NOMO-1 treated with DMSO at 0.1 percent for 48 hours (cell line): Measurements from ENCODE around the gene TAT.
"Not testable (repeated sequence)": the region's sequence is repeated elsewhere in the genome, so short reads cannot be mapped to it uniquely, and the experiment has no call there.

ENCODE experiments used
- DNase-seq: peaks from one replicate; lab custom pipeline; 2025; ENCODE audit not compliant: unreplicated experiment; lab: John Stamatoyannopoulos, UW

Gene TAT

DNA sequence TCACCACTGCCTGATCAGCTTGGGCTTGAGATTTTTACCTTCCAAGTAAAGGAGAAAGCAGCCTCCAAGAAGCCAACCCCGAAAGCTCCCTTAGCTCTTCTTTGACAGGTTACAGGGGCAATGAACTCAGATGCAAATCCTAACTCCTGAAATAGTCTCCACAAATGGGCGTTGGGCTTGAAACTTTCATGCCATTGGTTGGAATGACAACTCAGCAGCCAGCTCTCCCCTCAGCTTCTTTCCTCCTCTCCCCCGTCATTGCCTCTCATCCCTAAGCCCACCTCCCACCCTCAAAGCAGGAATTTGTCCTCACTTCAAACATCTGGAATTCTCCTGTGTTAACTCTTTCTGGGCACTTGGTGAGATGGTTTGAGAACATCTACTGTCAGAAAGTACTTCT is at the start of gene TAT:
TSS of gene TAT (minus strand) at position 122 of the 400 bp plus-strand sequence. CDS start 677 bp downstream, outside the sequence.
- DNase-seq = no peak

DNA sequence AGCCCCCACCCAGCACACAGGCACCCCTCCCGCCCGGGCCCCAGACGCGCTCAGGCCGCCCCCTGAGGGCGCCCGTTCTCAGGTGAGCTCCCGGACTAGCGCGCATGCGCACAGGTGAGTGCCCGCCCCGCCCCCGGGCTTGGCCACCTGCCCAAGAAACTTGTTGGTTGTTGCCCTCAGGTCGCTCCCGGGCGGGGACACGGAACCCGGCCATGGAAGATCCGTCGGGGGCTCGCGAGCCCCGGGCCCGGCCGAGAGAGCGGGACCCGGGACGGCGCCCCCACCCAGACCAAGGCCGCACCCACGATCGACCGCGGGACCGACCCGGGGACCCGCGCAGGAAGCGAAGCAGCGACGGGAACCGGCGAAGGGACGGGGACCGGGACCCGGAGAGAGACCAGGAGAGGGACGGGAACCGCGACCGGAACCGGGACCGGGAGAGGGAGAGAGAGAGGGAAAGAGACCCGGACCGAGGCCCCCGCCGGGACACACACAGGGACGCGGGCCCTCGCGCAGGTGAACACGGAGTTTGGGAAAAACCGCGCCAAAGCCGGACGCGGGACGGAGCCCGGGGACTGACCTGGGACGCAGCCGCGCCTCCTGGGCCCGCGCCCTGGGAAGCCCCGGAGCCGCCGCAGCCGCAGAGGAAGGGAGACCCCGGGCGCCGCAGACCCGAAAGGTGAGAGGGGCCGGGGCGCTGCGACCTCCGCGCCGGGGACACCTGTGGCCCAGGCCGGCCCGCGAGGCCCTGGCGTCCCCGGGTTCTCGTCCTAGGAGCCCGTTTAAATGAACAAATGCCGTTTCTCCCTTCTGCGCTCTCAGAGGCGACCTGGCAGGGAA is 49.3 kb upstream of the TAT start, which contains the start of gene MARVELD3:
TSS of gene MARVELD3 (plus strand) at position 167 of the 840 bp plus-strand sequence. CDS start at position 213, 46 bp downstream.
- no peak for DNase-seq

DNA sequence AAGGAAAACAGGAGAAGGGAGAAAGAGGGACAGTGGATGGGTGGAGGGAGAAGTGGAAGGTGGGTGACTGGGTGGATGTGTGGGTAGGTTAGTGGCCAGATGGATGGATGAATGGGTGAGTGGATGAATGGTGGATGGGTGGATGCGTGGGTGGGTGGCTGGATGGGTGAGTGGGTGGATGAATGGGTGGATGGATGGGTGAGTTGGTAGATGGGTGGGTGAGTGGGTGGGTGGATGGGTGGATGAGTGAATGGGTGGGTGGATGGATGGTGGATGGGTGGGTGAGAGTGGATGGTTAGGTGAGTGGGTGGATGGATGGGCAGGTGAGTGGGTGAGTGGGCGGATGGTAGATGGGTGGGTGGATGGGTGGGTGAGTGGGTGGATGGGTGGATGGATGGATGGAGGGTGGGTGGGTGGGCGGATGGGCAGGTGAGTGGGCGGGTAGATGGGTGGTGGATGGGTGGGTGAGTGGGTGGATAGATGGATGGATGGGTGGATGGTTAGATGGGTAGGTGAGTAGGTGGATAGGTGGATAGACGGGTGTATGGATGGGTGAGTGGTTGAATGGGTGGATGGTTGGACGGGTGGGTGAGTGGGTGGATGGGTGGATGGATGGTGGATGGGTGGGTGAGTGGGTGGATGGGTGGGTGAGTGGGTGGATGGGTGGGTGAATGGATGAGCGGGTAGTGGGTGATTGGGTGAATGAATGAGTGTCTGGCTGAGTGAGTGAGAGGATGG is 48.4 kb upstream of the TAT start:
- no peak for DNase-seq

DNA sequence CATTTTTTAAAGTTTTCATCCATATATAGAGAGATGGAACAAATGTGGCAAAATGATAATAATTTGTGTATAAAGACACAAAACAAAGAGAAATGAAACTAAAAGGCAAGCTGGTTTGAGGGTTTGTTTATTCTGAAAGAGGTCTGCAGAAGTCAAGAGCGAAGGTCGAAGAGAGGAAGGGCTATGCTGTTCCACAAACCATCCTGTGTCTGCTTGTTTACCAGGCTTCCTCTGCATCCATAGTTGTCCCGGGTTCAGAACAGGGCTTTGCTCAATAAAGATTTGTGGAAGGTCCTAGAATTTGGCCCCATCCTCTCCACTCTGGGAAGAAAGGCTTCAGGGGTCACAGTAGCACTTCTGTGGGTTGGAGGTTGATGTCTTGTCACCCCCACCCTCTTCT is 46.7 kb upstream of the TAT start:
- DNase-seq = no peak

DNA sequence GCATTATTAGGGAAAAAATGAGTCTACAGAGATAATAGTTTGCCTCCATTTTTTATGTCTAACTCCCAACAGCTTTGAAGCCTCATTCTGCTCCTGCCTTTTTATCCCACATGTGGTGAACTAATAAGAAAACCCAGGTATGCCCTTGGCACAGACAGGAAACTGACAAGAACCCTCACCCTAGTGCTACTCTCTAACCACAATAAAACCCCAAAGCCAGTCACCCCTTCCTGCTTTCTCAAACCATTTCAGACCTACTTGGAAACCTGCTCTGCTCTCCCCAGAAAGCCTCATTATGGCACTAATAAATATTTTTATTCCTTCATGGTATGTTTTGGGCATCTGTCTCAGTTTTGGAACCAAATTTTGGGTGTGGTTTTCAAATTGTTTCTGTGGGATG is 45.2 kb upstream of the TAT start:
- no peak for DNase-seq

DNA sequence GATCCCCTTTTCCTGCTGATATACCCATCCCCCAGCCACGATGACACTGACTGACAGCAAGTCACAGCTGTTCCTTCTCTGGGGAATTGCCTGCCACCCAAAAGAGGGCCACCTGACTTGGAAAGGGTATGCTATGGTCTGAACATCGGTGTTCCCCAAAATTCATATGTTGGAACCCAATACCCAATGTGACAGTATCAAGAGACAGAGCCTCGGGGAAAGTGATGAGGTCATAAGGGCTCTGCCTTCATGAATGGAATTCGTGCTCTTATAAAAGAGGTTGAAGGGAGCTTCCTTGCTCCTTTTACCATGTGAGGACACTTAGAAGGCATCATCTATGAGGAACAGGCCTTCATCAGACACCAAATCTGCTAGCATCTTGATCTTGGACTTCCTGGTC is 41.5 kb upstream of the TAT start:
- DNase-seq = no peak

DNA sequence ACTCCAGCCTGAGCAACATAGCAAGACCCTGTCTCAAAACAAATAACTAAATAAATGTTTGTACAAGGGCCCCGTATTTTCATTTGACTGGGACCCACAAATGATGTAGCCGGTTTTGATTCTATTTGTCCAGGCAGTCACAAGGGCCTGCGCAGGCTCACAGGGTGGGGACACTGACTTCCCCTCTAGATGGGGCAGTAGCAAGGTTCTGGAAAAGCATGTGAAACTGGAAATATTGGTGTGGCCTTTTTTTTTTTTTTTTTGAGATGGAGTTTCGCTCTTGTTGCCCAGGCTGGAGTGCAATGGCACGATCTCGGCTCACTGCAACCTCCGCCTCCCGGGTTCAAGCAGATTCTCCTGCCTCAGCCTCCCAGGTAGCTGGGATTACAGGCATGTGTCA is 38.1 kb upstream of the TAT start:
- not testable (repeated sequence) for DNase-seq

DNA sequence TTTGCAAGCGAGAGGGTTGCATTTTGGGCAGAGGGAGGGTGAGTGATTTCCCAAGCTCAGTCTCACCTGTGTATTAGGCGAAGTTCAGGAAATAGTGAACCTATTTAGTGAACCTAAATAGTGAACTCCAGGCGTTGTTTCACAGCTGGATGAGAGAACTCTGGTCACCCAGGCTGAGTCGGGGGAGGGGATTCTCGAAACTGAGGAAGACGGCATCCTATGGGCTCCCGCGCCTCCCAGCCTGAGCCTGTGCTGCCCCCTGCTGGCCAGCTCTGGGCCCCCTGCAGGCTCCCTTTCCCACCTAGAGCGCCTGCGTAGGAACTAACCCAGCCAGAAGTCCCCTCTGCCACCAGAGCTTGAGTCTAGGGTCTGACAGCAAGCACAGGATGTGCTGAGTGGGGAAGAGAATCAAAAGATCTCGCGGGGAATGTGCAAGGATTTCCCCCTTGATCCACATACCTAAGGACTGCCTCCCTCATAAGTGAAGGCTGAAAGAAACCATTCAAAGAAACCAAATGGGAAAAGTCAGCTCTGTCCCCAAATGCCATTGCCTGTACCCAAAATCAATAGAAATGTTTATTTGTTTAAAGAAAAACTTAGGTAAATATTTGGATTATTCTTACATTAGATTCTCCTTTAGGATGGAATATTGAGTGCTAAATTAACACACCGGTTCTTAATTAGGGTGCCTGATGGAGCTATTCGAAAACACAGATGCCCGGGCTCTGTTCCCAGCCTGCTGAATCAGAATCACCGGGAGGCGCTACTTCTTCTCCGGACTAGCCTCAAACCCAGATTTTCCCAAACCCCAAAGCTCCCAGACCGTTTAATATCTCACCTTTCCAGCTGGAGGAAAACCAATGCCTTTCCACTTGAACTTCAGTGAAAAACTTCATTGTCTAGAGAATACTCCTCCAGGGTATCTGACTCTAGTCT is 34.3 kb upstream of the TAT start:
- peak; percentile 47 for DNase-seq

DNA sequence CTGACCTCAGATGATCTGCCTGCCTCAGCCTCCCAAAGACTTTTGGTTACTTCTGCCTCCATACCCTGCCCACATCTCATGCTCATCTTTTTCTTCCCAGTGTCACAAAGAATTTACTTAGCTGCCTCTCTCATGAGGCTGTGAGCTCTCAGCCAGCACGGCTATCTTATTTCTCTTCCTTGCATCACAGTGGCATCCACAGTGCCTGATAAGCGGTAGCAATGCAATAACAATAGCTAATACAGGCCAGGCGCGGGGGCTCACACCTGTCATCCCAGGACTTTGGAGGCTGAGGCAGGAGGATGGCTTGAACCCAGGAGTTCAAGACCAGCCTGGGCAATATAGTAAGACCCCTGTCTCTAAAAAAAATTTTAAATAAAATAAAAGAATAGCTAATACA is 33.6 kb upstream of the TAT start:
- DNase-seq = no peak

DNA sequence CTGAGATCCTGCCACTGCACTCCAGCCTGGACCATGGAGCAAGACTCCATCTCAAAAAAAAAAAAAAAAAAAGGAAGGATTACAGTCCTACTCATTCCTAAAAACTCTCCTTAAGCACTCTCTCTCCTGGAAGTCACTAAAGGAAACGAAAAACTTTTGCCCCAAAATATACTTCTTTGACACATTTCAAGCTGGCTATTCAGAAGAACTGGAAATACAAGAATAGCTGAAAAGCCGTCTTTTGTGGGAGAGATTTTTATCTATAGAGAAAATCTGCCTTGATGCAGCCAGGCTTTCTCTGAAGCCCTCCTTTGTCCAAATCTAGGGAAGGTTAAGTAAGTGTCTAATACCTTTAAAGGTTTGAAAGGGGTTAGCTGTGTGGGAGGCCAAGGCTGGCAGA is 32.2 kb upstream of the TAT start:
- DNase-seq = no peak

DNA sequence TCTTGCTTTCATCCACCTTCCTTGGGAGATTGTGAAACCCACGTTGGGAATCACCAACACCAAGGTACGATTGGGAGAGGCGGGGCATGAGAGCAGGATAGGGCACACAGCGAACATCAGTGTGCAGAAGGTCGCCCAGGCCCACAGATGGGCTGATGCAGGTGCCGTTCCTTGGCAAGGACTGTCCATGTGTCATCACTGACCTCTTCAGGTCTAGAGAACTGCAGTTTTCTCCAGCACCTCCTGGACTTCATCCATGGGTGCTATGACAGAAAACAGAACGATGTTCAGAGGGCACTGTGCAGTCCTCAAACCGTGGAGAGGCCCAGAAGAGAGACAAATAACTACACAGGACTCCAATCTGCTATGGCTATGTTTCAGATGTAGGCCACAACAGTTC is 23.9 kb upstream of the TAT start:
- no peak for DNase-seq

DNA sequence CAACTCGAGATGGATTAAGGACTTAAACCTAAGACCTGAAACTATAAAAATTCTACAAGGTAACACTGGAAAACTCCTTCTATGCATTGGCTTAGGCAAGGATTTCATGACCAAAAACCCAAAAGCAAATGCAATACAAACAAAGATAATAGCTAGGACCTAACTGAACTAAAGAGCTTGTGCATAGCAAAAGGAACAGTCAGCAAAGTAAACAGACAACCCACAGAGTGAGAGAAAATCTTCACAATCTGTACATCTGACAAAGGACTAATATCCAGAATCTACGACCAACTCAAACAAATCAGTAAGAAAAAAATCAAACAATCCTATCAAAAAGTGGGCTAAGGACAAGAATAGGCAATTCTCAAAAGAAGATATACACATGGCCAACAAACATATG is 21.5 kb upstream of the TAT start:
- not testable (repeated sequence) for DNase-seq

DNA sequence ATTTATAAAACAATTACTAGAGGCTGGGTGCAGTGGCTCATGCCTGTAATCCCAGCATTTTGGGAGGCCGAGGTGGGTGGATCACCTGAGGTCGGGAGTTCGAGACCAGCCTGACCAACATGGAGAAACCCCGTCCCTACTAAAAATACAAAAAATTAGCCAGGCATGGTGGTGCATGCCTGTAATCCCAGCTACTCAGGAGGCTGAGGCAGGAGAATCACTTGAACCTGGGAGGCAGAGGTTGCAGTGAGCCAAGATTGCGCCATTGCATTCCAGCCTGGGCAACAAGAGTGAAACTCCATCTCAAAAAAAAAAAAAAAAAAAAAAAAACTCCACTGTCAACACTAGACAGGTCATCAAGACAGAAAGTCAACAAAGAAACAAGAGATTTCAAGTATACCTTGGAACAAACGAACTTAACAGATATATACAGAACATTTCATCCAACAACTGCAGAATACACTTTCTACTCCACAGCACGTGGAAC is 18.5 kb upstream of the TAT start:
- DNase-seq = not testable (repeated sequence)

DNA sequence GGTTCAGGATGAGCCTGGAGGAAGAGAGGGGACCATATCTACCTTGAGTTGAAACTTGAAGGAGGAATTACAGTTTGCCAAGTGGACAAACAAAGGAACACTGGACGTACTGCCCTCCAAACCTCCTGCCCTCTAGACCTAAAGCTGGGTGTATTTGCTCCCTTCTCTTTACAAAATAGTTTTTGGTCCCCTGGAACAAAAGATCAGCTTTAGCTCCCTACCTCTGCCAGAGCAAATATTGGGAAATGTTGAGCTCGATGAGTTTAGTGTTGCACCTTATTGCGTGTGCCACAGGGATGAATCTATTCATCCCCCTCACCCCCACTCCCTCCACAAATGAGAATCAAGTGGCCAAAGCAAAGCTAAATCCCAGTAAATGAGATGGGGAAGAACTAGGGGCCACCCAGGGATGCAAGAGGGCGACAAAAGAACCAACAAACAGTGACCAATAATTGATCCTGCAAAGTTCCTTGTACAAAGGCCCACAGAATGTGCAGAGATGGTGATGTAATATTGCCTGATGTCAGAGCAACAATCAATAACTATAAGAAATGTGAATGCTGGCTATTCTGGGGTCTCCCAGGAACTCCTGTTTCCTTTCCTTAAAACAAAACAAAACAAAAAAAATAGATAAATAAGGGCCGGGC is 17.2 kb upstream of the TAT start:
- no peak for DNase-seq

DNA sequence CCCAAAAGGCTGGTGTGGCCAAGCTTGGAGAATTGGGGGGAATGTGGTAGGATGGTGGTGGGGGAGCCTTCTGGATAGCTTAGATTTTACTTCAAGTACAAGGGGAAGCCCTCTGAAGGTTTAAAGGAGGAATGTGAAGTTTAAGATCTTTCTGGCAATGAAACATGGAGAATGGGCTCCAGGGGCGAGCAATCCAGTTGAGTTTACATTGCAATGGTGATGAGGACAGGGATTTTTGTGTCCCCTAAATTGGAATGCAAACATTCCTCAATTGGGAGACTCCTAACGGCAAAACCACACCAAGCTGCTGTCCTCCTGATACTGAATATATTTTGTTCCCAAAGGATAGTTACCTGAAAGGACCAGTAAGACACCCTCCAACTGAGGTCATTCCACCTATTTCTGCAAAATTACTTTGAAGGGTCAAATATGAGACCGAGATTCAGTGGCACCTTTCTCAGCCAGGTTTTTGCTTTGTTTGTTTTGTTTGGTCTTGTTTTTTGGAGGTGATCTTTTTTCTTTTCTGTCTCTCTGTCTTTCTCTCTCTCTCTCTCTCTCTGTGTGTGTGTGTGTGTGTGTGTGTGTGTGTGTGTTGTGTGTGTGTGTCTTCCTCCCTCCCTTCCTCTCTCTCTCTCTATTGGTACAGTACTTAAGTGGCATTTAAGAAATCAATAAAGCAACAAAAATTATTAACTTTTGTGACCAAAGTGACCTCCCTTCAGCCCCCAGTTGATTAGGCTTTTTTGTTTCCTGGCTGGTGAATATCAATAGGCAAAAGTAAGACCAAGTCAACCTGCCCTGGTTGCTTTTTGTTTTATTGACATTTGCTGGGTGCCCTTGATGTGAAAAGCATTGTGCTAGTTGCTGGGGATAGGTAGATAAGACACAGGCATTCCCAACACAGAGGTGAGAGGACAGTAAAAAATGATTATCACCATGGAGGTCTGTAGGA is 16.4 kb upstream of the TAT start:
- DNase-seq = no peak

DNA sequence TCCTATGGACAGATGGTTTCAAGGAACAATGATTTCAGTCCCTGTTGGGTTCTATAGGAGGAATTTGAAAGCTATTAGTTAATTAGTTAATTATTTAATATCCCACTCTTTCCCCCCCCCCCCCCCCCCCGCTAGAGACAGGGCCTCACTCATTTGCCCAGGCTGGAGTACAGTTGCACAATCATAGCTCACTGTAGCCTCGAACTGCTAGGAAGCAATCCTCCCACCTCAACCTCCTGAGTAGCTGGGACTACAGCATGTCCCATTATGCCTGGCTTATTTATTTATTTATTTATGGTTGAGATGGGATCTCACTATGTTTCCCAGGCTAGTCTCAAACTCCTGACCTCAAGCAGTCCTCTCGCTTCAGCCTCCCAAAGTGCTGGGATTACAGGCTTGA is 15.0 kb upstream of the TAT start:
- no peak for DNase-seq

DNA sequence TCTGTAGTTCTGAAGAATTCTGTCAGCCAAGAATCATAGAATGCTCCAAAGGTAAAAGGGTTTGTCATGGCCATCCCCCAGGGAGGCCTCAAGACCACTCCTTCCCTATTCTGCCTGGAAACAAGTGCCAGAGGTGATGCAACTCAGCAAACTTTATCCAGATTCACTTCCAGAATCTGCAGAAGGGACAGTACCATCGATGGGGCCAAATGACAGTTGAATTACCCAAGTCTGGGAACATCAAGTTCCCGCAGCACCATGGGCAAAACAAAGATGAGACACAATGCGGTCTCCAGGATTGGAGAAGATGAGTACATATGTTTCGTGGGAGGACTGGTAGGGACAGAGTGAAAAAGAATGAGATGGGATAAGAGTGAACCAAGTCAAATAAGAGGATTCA is 13.7 kb upstream of the TAT start:
- no peak for DNase-seq

DNA sequence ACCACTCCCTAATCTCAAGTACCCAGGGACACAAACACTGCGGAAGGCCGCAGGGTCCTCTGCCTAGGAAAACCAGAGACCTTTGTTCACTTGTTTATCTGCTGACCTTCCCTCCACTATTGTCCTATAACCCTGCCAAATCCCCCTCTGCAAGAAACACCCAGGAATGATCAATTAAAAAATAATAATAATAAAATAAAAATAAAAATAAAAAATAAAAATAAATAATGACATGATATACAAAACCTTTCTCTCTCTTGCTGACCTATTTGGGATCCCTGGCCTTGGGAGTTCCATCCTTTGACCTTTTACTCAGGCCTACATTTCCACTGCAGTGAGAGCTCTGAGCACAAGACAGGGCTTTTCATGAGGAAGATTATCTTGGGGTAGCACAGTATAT is 13.2 kb upstream of the TAT start:
- DNase-seq = not testable (repeated sequence)

DNA sequence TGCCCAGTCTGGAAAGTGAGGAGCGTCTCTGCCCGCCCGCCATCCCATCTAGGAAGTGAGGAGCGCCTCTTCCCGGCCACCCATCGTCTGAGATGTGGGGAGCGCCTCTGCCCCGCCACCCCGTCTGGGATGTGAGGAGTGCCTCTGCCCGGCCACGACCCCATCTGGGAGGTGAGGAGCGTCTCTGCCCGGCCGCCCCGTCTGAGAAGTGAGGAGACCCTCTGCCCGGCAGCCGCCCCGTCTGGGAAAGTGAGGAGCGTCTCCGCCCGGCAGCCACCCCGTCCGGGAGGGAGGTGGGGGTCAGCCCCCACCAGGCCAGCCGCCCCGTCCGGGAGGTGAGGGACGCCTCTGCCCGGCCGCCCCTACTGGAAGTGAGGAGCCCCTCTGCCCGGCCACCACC is 12.4 kb upstream of the TAT start:
- not testable (repeated sequence) for DNase-seq
